ENCODE results near the gene KLF3.

Gene KLF3

DNA sequence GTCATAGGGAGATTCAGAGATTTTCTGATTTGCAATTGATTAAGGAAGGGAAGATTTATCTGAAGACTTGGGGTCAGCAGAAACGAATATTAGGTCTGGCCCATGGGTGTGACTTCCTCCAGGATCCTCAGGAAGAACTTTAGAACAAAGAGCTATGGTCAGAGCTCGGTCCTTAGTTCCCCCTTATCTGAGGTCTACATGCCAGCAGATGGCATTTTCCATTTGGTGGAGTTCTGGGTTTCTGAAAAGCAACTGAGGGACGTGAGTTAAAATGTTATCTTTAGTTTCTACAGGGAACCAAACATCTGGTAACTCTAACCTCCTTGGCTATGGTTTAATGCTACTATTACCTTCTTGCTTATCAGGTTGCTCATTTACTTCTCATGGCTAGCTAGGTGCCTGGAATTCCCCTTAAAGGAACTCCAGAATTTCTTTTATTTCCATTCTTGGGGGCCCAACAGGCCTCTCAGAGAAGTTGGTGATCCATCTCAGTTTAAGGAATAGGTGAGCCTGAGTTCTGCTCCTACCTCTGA lies 40.7 kb downstream of the KLF3 start:
- DNase-seq, result no peak

GRCh38 chr4:38706301-38706700 lies 42.3 kb downstream of the KLF3 start:
- DNase-seq, result no peak

- no peak for DNase-seq
Measured at GRCh38 chr4:38710053-38710452, 46.1 kb downstream of the KLF3 start.

DNA sequence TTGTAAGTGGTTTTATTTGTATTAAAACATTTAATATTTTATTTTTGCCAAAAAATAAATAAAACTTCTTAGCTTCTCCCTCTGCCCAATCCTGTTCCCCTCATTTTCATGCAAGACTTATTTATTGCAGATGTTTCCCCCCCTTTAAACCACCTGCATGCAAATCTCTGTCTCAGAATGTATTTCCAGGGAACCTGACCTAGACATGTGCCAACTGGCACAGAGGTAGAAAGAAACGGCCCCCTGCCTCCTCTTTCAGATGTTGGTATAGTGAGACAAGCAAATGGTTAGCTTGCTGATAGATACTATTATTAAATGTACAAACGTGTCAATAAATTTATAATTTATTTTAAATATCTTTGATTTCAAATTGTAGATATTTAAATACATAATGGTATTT lies 47.1 kb downstream of the KLF3 start:
- DNase-seq, result no peak

DNA sequence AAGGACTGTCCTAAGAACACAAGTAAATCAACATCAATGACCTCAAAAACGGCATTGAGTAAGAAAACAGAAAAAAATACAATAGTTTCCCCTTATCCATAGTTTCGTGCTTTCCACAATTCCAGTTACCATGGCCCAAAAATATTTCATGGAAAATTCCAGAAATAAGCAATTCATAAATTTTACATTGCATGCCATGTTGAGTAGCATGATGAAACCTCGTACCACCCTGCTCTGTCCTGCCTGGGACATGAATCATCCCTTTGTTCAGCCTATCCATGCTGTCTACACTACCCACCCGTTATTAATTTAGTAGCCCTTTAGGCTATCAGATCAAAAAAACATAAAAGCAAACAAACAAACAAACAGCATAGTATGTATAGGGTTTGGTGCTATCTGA lies 51.1 kb downstream of the KLF3 start:
- peak; percentile 67 for DNase-seq

DNA sequence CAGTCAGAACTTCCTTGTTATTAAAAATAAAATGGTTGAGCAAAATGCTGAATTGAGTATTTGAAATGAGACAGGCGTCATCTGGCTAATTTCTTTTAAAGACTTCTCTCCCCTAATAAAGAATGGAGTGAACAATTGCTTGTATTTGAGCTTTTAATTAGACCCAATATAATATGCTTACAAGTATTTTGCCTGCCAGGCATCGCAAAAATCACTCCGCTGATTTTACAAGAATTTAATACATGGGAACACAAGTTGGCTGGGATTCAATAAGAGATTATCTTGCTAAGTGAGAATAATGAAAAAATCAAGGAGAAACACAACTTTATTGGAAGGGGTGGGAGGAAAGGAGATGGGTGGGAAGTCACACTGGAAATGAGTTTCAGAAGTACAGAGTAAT lies 52.3 kb downstream of the KLF3 start:
- no peak for DNase-seq

DNA sequence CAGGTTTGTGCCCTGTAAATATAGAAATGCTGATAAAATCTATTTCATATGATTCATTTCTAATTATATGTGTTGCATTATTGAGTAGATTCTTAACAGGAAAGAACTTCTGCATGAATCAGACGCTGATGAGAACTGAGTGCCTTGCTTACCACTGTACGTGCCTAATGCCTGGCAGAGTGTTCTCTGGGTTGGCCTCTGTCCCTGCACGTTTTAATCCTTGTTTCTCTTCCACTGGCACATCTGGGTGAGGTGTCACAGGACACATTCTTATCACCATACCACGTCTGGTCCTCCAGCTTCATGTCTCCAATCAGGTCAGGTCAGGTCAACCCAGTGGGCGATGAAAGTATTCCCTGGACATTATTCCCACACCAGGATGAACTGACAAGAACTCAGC lies 53.6 kb downstream of the KLF3 start:
- peak; percentile 48 for DNase-seq

DNA sequence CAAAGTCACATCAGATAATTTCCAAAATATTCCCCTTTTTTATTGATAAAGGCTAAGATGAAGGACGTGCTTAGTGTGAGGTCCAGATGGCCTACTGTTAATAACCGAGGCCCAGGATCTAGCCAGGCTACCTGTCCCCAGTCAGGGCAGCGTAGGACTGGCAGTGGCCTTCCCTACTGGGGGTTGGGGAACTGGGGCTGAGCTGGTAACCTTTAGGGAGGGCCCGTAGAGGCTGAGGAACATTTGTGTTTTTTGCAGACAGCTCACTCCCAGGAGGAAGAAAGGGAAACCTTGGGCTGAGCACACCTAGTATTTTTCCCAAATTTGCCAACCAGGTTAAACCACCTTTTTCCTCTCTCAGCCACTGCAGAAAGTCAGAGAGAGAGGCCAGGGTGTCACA lies 59.1 kb downstream of the KLF3 start:
- no peak for DNase-seq

- peak; percentile 60 for DNase-seq
Measured at GRCh38 chr4:38723726-38724474, 59.9 kb downstream of the KLF3 start.

GRCh38 chr4:38724475-38724808 lies 60.4 kb downstream of the KLF3 start:
- no peak for DNase-seq

DNA sequence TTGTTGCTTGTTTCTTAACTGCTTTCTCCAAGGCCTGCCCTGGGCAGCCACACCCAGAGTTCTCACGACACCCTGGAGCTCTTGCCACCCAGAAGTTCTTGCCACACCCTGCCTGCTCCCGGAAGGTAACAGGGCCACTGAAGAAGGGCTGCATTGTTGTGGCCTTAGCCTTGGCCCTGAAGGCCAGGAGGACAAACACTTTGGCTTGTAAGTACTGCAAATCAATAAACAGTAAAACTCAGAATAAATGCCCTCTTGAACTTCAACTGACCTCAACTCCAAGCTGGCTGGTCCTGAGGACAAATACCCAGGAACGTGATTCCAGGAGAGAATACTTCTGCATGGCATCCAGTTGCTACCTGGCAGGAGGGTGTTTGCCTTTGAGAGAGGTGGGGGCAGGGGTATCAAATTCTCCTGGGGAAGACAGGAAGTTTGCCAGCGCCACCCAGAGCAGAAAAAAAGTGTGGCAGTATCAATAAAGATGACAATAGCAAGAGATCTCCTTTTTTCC lies 64.7 kb downstream of the KLF3 start:
- no peak for DNase-seq

DNA sequence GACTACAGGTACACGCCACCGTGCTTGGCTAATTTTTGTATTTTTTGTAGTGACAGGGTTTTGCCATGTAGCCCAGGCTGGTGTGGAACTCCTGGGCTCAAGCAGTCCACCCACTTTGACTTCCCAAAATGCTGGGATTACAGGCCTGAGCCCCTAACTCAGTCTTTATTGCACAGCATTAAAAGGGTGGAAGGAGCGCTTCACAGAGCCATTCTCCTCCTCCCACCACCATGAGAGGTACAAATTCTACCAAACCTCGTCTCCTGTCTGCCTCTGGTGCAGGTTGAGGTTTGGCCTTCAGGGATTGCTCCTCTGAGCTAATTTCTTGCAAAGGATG lies 66.5 kb downstream of the KLF3 start:
- no peak for DNase-seq

DNA sequence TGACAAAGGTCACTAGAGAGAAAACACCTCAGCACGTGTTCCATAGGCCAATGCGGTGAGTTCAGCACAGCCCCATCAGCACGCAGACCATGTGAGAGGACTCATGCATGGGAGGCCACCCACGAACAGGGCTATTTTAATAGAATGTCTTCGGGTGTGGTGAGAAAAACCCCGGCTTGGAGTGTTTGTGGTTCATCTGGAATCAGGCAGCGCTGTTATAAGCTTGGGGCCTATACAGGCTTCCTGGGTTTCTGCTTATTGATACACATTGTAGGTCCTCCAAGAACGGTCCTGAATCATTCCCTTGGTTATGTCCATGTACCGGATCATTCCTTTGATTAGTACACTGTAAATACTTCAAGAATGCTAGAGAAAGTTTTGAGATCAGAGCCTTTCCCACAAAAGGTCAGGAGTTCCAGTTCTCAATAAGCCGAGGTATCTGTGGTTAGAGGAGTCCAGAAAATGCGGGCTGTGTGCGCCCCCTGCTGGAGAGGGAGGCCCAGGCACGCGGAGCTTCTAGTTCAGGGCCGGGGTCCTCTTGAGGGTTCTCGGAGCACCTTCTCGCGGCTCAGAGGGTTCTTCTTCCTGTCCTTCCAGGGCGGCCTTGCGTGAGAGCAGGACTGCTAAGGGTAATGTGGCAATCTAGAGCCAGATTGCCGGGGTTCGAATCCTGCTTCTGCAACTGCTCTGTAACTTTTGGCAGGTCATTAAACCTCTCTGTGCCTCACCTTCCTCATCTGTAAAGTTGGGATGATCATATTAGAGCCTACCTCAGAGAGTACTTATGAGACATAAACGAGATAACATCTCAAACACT lies 67.0 kb downstream of the KLF3 start:
- peak; percentile 96 for DNase-seq

DNA sequence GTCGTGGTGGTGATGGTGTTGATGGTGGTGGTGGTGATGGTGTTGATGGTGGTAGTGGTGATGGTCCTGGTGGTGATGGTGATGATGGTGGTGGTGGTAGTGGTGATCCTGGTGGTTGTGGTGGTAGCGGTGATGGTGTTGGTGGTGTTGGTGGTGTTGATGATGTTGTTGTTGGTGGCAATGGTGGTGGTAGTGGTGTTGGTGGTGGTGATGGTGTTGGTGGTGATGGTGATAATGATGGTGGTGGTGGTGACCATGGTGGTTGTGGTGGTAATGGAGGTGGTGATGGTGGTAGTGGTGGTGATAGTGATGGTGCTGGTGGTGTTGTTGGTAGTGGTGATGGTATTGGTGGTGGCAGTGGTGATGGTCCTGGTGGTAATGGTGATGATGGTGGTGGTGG lies 69.7 kb downstream of the KLF3 start:
- DNase-seq, result no peak

GRCh38 chr4:38734446-38734845 lies 70.4 kb downstream of the KLF3 start:
- no peak for DNase-seq

- no peak for DNase-seq
Measured at GRCh38 chr4:38734911-38735310, 70.9 kb downstream of the KLF3 start.

- DNase-seq, result no peak
Measured at GRCh38 chr4:38735870-38736269, 71.9 kb downstream of the KLF3 start.

GRCh38 chr4:38738940-38739803 lies 75.2 kb downstream of the KLF3 start:
- peak; percentile 22 for DNase-seq

- DNase-seq, result no peak
Measured at GRCh38 chr4:38740303-38740702, 76.3 kb downstream of the KLF3 start.

GRCh38 chr4:38743866-38744265 lies 79.9 kb downstream of the KLF3 start:
- DNase-seq, result peak; percentile 31

DNA sequence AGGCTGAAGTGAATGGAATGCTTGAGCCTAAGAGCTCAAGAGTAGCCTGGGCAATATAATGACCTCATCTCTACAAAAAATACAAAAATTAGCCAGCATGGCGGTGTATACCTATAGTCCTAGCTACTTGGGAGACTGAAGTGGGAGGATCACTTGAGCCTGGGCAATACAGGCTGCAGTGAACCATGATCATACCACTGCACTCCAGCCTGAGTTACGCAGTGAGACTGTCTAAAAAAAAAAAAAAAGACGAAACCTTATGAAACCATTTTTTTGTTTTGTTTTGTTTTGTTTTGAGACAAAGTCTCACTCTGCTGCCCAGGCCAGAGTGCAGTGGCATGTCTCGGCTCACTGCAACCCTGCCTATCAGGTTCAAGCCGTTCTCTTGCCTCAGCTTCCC lies 81.9 kb downstream of the KLF3 start:
- DNase-seq, result no peak

- no peak for DNase-seq
Measured at GRCh38 chr4:38747629-38748028, 83.6 kb downstream of the KLF3 start.

GRCh38 chr4:38749336-38749735 lies 85.3 kb downstream of the KLF3 start:
- DNase-seq, result no peak

Measured in fibroblast of skin of right quadriceps (primary cell).